NCI-H510A treated with DMSO at 0.1 percent for 48 hours (cell line): ENCODE measurements around the gene CHST15.

ENCODE experiments used
- DNase-seq: peaks from one replicate; lab custom pipeline; 2025; lab: John Stamatoyannopoulos, UW

The CHST15 gene

DNA sequence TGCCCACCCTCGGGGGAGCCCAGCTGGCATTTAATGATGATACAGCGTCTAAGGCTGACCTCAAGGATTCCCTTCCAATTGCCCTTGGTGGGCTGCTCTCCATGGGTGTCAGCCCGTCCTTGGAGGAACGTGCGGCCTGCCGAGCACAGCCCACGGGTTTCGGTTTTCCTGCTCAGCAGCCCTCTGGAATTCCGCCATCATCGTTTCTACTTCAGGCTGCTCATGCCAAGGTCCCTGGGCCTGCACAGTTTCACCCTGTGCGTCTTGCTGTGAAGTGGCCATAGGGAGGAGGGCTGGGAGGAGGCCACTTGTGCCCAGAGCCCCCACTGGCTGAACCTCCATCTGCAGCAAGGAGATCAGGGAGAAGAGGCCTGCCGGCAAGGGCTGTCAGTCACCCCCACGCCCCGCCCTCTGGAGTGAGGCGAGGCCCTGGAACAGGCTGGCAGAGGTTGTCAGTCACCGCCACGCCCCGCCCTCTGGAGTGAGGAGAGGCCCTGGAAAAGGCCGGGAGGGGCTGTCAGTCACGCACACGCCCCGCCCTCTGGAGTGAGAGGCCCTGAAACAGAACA lies 82.8 kb downstream of the CHST15 start:
- DNase-seq, result no peak

DNA sequence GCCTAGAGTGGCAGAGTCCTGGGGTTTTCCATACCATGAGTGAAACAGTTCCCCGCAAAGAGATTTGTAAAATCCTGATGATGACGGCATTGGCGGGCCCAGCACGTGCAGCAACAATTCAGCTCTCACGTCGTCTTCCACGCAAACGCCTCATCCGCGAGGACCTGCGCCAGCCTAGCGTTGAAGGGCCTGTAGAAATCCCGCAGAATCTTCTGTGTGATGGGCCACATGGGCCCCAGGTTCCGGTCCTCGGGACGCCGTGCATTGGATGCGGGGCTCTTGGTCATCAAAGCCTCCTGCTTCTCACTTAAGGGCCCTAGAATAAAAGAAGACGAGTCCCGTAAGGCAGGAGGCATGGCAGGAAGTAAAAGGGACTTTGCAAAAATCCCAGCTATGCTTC lies 83.4 kb downstream of the CHST15 start:
- DNase-seq, result no peak

GRCh38 chr10:124009231-124010015 lies 84.0 kb downstream of the CHST15 start:
- no peak for DNase-seq

DNA sequence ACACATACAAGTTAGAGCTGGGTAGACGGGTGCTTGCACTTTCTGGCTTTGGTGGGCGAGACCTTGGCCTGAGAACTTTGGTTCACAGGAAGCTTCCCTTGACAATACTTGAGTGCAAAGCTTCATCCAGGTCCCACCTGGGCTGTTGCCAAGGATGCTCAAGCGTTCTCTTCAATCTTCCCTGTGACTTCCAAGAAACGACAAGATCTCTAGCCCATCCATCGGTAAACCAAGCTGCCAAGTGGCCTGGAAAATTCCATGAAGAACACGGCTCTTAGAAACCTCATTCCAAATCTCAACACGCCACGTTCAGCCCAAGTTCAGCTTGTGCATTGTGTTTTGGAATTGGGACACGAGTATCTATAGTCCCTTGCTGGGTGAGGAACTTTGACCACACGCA lies 84.7 kb downstream of the CHST15 start:
- no peak for DNase-seq

DNA sequence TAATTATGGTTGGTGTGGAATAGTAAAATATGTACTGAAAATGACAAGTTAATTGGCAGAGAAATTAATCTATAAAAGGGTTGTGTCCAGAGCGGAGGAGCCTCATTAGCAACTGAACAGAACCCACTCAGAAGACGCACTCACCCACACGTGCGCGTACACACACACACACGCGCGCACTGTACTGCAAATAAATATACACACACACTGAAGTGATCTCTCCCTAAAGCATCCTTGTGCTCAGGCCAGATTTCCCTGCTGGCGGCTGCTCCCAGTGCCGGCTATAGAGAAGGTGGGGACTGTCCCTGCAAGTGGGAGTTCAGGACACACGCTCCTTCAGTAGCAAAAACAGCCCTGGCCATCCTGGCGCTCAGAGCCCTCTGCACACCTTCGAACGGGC lies 85.2 kb downstream of the CHST15 start:
- DNase-seq, result no peak

DNA sequence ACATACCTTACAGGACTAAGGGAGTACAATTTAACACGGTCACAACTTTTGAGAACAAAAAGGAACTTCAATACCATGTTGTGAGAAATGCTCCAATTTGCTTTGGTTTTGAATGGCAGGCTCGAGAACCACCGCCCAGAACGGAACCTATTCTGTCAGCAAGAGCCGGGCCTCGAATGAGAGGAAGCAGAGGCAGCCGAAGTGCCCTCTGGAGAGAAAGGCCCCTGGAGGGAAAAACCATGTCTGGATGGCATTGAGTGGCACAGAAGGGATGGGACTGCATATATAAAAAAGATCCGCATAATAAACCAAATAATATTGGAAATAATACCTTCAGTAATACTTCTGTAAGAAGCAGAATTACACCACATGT lies 85.6 kb downstream of the CHST15 start:
- no peak for DNase-seq

DNA sequence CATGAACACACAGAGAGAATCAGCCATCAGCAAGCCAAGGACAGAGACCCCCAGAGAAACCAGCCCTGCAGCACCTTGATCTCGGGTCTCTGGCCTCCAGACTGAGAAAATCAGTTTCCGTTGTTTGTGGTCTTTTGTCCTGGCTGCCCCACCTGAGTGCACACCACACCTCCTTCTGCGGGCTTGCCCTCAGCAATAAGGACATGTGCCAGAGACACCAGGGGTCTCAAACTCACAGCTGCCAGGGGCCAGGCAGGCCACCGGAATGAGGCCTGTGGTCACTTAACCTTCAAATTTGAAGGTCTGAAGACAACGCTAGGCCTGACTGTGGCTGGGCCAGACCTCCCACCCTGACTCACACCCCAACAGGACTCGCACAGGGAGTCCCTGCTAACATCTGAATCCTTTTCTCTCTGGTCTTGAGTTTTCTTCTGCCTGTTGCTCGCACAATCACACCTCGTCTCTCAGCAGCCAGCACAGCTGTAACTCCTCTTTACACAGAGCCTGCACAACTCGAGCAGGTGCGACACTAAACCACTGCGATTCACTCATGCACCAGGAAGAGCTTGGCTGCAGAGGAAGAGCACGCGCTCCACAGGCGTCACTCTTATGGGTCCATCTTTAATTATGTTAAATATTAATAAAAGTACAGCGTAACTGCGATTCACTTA lies 86.2 kb downstream of the CHST15 start:
- no peak for DNase-seq

- no peak for DNase-seq
Observed at GRCh38 chr10:124006526-124006925, 86.9 kb downstream of the CHST15 start.

DNA sequence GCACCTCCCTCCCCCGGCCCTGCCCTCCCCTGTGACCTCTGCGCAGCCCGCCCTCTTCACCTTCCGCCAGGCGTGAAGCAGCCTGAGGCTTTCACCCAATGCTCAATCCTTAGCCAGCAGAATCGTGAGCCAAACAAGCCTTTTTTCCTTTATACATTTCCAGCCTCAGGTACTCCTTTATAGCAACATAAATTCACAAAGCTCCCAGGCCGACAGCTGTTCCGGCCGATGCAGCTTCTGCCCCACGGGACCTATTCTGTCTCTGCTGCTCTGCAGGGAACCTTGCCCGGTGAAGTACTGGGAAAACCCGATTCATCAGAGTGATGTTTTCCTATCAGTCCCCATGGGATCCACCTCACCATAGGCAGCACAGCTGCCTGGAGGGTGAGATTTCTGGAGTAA lies 87.4 kb downstream of the CHST15 start:
- DNase-seq, result no peak

GRCh38 chr10:124005091-124005490 lies 88.3 kb downstream of the CHST15 start:
- DNase-seq, result no peak

DNA sequence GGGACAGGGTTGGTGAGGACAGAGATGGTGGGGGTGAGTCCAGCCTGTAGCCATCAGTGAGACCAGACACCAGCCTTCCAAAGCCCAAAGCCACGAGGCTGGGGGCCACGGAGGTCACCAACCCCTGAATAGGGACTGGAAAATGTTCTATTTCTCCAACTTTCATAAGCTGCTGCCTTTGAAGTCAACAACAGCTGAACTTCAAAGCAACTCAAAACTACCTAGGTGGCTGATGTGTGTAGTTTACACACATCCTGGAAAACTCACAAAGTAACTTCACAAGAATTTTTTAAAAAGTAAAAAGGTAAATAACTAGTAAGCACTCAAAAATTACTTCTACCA lies 88.8 kb downstream of the CHST15 start:
- DNase-seq, result no peak

DNA sequence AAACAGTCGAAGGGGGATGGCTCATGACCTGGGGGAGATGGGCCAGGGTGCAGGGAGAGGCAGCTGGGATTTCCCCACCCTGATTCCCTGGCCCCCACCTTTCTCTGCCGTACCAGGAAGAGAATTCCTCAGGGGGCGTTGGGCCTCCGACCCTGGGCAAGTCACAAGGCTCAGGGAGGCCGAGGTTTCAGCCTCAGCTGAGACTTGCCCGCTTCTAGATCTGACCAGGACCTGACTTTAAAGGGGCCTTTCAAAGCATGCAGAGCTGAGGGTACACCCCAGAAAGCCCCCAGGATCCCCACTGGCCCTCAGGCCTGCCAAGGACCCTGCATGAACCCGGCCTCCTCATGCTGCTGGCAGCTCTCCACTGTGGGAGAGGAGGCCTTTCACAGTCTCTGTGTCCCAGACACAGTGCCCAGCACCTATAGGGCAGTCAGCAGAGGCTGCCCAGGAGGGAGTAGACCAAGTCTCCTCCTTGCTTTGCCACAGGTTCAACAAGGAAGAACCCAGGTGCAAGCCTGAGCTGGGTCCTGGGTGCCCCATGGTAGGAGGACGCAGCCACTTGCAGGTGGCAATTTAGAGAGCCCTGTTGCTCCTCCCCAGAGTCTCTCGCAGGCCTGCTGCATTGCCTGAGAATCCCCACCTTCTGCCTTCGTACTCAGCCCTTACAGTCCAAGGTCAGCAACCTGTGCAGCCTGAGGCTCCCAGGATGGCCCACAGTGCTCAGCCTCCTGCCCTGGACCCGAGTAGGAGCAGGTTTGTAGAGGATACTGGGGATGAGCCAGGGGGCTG lies 89.3 kb downstream of the CHST15 start:
- DNase-seq, result no peak

DNA sequence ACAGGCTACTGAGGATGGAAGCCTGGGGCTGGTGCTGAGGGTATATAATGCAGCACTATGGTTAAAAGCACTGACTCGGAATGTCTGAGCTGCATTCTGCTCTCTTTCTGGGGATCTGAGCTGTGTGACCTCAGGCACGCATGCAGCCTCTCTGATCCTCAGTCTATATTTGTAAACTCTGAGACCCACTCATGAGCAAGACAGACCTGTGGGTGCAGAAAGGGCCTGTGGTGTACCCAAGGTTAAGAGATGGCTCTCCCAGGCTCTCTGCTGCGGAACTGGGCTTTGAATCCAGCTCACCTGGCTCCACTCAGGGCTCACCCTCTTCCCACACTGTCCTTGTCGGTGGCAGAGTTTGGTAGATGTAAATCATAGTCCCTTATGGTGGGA lies 89.9 kb downstream of the CHST15 start:
- no peak for DNase-seq

DNA sequence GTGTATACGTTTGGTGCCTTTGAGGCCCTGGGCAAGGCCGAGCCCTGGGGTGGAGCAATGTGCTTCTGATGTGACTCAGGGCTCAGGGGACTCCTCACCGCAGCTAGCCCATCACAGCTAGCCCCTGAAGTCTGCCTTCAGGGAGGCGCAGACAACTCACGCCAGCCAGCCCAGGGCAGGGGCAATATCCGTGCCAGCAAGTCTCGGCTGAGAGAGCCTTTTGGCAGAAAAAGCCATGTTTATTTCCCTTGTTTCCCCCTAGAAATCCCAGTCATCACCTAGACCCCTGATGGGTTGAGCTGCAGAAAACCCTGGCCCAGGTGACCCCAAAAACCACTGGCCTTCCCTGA lies 90.4 kb downstream of the CHST15 start:
- DNase-seq, result no peak

- DNase-seq, result no peak
Observed at GRCh38 chr10:124002391-124003069, 90.9 kb downstream of the CHST15 start.

GRCh38 chr10:124001391-124002148 lies 91.8 kb downstream of the CHST15 start:
- no peak for DNase-seq

- no peak for DNase-seq
Observed at GRCh38 chr10:124000792-124001201, 92.6 kb downstream of the CHST15 start.

GRCh38 chr10:123999956-124000615 lies 93.3 kb downstream of the CHST15 start:
- no peak for DNase-seq

DNA sequence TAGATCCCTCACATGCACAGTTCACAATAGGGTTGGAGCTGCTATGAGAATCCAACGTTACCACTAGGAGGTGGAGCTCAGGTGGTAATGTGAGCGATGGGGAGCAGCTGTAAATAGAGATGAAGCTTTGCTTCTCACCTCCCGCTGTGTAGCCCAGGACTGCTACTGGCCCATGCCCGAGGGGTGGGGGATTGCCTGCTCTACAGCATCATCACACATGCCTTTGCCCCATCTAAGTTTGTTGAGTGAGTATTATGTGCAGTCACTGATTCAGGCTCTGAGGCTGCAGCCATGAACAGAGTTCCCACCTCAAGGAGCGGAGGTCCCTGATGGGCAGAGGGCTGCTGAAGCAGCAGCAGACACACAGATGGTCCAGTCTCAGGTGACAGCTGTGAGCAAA lies 94.1 kb downstream of the CHST15 start:
- DNase-seq, result no peak

DNA sequence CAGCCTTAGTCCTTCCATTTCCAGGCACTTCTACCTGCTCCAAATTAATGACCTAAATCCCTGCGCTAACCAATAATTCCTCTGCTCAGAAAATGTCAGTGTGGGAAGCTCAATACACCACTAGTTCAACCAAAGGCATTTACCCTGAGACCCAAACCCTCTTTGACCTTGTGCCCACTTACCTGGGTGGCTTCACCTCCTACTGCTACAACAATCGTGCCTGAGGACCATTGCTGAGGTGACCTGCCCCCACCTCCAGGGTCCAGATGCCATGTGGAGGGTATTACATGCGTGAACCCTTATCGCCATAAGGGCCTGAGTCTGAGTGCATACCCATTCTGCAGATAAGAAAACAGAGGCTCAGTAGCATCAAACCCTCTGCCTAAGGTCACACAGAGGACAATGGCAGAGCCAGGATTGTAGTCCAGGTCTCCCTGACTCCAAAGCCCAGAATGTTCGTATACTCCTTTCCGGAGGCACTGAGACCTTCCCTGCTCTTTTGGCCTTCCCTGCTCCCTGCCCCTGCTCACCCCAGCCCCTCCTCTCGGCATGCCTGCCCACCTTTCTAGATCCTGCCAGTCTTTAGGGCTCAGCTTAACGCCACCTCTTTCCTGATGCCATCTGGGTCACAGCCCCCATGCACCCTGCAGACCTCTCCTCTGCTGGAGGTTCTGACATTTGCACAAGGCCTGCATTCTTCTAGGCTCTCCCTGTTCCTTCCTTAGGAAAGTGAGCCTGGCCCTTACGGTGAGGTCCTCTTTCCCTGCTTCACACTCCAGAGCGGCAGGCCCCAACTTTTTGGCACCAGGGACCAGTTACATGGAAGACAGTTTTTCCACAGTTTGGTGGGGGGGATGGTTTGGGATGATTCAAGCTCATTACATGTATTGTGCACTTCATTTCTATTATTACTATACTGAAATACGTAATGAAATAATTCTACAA lies 94.9 kb downstream of the CHST15 start:
- DNase-seq, result no peak
